Omental fat pad (tissue), 4 donors: ENCODE data around the gene UGGT1. TPM values are rescaled to one million over a fixed set of nuclear protein-coding genes. Genes with fewer than 3 reads are reported as not detected.

Source experiments
- ATAC-seq: fragments of 150-250 bp; one replicate; pipeline ENCODE4 v1.9.1; 2016; ENCODE audit warnings: mild to moderate bottlenecking, moderate library complexity; ENCODE audit not compliant: low FRiP score
- DNase-seq: peaks from one replicate; pipeline ENCODE4 v3.0.0-alpha.2; 2019; ENCODE audit warnings: low spot score
- total RNA-seq, 4 donors: library from RNA; depleted of rRNA; stranded (reverse); fragments of >200 nt; gene quantifications; one replicate each; pipeline ENCODE4 v1.1.0, GENCODE V29; 2016
- TF ChIP-seq, protein P1 (sequence below), 3 donors: fragments of 450-650 bp; IDR thresholded peaks; one replicate each; pipeline ENCODE4 v1.5.1; 2016 to 2017; ENCODE audit warnings: antibody characterized with exemption in 3 of 3, mild to moderate bottlenecking in 3 of 3, moderate library complexity in 2 of 3

Gene UGGT1
- total RNA-seq, 4 donors from 2014 or later, result 49.0 to 67.9 (median 66.7) TPM

DNA sequence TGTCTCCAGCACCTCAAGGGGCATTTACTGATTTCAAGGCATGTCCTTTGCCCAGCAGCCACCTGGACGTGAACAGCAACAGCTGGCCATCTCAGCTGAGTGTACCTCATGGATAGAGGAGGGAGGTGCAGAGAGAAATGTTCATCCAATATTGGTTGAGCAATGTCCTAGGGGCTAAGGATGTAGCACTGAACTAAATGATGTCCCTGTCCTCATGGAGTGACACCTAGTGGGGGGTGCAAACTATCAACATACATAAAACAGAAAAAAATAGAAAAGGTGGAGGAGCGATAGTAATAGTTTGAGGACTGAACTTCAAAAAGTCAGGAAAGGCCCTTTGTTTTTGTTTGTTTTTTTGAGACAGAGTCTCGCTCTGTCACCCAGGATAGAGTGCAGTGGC is 4.8 kb upstream of the UGGT1 start:
- TF ChIP-seq, protein P1, sequence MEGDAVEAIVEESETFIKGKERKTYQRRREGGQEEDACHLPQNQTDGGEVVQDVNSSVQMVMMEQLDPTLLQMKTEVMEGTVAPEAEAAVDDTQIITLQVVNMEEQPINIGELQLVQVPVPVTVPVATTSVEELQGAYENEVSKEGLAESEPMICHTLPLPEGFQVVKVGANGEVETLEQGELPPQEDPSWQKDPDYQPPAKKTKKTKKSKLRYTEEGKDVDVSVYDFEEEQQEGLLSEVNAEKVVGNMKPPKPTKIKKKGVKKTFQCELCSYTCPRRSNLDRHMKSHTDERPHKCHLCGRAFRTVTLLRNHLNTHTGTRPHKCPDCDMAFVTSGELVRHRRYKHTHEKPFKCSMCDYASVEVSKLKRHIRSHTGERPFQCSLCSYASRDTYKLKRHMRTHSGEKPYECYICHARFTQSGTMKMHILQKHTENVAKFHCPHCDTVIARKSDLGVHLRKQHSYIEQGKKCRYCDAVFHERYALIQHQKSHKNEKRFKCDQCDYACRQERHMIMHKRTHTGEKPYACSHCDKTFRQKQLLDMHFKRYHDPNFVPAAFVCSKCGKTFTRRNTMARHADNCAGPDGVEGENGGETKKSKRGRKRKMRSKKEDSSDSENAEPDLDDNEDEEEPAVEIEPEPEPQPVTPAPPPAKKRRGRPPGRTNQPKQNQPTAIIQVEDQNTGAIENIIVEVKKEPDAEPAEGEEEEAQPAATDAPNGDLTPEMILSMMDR (IDR thresholded peaks at IDR 0.05), result no peak
- ATAC-seq (no peak), DNase-seq (no peak)

DNA sequence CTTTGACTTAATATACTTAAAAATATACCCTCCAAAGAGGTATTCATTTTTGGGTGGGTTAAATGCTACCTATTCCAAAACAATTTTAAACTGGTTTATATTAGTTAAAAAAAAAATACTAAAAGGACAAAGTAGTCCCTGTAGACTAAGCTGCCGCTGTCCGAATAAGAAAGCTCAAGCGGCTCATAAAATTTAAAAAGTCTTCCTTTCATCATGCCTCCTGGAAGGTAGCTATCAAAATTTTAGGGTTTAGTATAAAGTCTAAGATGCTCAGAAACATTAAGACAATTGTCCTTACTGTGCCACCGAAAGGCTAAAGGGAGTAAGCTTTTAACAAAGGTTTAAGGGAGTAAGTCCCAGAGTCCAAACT is 440 bp upstream of the UGGT1 start:
- TF ChIP-seq, protein P1 (IDR thresholded peaks at IDR 0.05), result no peak
- ATAC-seq, result no peak

DNA sequence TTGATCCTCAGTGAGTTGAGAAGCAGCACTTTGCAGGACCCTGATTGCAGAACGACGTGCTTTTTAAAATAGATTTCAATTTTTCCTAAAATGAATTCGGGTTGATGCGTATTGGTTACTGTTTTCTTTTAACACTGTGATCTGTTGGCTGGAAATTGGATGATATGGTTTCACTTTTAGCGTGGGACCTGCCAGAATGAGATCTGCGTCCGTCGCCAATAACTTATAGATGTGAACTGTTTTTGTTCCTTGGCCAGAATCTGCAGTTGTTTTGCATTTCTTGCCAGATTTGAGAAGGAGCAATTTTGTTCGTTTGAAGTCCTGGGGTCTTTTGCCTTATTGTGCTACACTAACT is 703 bp downstream of the UGGT1 start:
- DNase-seq, result no peak
- ATAC-seq, result no peak
- TF ChIP-seq, protein P1 (IDR thresholded peaks at IDR 0.05), result no peak

More for the DNA sequence above, 440 bp upstream of the UGGT1 start:
- no peak for DNase-seq

DNA sequence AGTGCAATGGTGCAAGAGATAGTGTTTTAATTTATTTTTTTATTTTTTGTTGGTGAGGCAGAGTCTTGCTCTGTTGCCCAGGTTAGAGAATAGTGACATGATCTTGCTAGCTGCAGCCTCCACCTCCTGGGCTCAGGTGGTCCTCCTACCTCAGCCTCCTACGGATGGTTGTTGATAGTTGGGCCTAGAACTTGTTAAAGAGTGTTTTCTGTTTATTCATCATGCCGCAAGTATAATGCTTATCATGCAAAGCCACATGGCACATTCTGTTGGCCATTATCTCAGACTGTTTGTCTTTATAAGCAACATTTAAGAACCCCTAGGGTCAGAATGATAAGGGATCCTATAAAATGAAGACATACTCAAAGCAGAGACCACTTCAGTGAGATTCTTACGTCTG is 1.7 kb downstream of the UGGT1 start:
- DNase-seq, result no peak
- TF ChIP-seq, protein P1 (IDR thresholded peaks at IDR 0.05), result no peak
- no peak for ATAC-seq

DNA sequence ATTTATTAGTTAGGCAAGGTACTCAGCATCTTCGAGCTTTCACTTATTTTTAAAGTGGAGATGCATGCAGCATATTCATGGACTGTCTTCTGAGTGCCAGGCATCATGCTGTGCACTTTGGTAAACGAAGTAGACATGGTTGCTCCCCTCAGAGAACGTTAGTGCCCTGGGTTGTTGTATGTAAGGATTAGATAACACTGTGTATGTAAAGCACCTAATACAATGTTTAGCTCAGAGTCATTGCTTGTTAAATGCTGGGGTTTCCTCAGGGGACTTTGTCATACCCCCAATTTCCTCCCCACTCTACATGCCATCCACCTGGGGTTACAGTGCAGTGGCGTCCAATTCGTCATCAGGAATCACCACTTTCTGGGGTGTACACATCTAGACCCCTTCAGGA is 2.8 kb downstream of the UGGT1 start:
- TF ChIP-seq, protein P1 (IDR thresholded peaks at IDR 0.05), result no peak
- ATAC-seq, result no peak
- no peak for DNase-seq

DNA sequence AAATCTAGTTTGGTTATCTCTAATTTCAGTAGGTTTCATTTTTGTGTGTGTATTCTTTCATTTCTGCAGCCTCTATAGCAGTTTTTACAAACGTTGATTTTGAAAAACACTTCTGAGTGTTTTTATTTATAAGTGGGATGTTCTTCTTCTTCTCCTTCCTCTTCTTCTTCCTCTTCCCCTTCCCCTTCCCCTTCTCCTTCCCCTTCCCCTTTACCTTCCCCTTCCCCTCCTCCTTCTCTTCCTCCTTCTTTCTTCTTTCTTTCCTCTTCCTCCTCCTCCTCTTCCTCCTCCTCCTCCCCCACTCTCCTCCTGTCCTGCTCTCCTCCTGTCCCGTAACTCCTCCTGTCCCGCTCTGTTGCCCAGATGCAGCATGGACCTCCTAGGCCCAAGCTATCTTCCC is 4.2 kb downstream of the UGGT1 start:
- no peak for DNase-seq
- no peak for ATAC-seq
- TF ChIP-seq, protein P1 (IDR thresholded peaks at IDR 0.05), result no peak

DNA sequence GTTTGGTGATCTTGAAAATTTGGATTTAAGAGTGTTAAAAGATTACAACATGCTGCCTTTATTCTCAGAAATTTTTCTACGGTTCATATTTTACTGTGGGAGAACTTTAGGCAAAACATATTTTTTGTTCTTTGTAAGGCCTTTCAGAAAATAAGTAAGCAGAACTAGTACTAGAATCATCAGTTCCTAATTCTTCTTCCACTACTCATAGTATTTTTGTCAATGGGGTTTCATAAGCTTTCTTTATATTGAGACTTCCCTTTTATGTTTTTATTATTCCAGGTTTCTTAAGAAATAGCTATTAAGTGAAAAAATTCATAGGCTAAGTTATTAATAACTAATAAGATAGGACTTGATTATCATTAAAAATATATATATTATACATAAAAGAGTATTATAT is 12.4 kb downstream of the UGGT1 start:
- no peak for DNase-seq
- TF ChIP-seq, protein P1 (IDR thresholded peaks at IDR 0.05), result no peak

More for the DNA sequence above, 12.4 kb downstream of the UGGT1 start:
- no peak for ATAC-seq
